ENCODE results near the gene COQ3.
"Not testable (repeated sequence)": the region's sequence is repeated elsewhere in the genome, so short reads cannot be mapped to it uniquely, and the experiment has no call there.

Gene COQ3

GRCh38 chr6:99384507-99384906 lies 9.5 kb downstream of the COQ3 start:
- DNase-seq (ENCODE audit: low read depth, low spot score): no peak

- DNase-seq (ENCODE audit: low read depth, low spot score): no peak
Observed at GRCh38 chr6:99378636-99379035, 15.4 kb downstream of the COQ3 start.

- no peak for DNase-seq (ENCODE audit: low read depth, low spot score)
Observed at GRCh38 chr6:99369533-99369932, 24.5 kb downstream of the COQ3 start.

- no peak for DNase-seq (ENCODE audit: low read depth, low spot score)
Observed at GRCh38 chr6:99366852-99367251, 27.1 kb downstream of the COQ3 start.

- DNase-seq (ENCODE audit: low read depth, low spot score): no peak
Observed at GRCh38 chr6:99364026-99364425, 30.0 kb downstream of the COQ3 start.

- no peak for DNase-seq (ENCODE audit: low read depth, low spot score)
Observed at GRCh38 chr6:99362678-99363268, 31.2 kb downstream of the COQ3 start.

- no peak for DNase-seq (ENCODE audit: low read depth, low spot score)
Observed at GRCh38 chr6:99359800-99360199, 34.2 kb downstream of the COQ3 start.

GRCh38 chr6:99356641-99357040 lies 37.4 kb downstream of the COQ3 start:
- no peak for DNase-seq (ENCODE audit: low read depth, low spot score)

GRCh38 chr6:99354983-99355382 lies 39.0 kb downstream of the COQ3 start:
- DNase-seq (ENCODE audit: low read depth, low spot score): no peak

GRCh38 chr6:99353126-99353525 lies 40.9 kb downstream of the COQ3 start:
- DNase-seq (ENCODE audit: low read depth, low spot score): no peak

- no peak for DNase-seq (ENCODE audit: low read depth, low spot score)
Observed at GRCh38 chr6:99350573-99350972, 43.4 kb downstream of the COQ3 start.

- DNase-seq (ENCODE audit: low read depth, low spot score): no peak
Observed at GRCh38 chr6:99349171-99350141, 44.5 kb downstream of the COQ3 start, which contains the start of gene FAXC. TSS of gene FAXC (minus strand) at chr6:99349674. CDS start at chr6:99349372, 302 bp downstream.

GRCh38 chr6:99348288-99349170 lies 45.5 kb downstream of the COQ3 start:
- DNase-seq (ENCODE audit: low read depth, low spot score): no peak

- DNase-seq (ENCODE audit: low read depth, low spot score): no peak
Observed at GRCh38 chr6:99347804-99348203, 46.2 kb downstream of the COQ3 start.

GRCh38 chr6:99346595-99346994 lies 47.4 kb downstream of the COQ3 start:
- DNase-seq (ENCODE audit: low read depth, low spot score): no peak

- DNase-seq (ENCODE audit: low read depth, low spot score): no peak
Observed at GRCh38 chr6:99345164-99345563, 48.8 kb downstream of the COQ3 start.

GRCh38 chr6:99344289-99344688 lies 49.7 kb downstream of the COQ3 start:
- no peak for DNase-seq (ENCODE audit: low read depth, low spot score)

- DNase-seq (ENCODE audit: low read depth, low spot score): no peak
Observed at GRCh38 chr6:99341862-99342455, 52.0 kb downstream of the COQ3 start.

GRCh38 chr6:99338188-99338587 lies 55.8 kb downstream of the COQ3 start:
- no peak for DNase-seq (ENCODE audit: low read depth, low spot score)

GRCh38 chr6:99335298-99335697 lies 58.7 kb downstream of the COQ3 start:
- not testable (repeated sequence) for DNase-seq (ENCODE audit: low read depth, low spot score)

- DNase-seq (ENCODE audit: low read depth, low spot score): no peak
Observed at GRCh38 chr6:99334526-99335127, 59.4 kb downstream of the COQ3 start.

All from activated CD4-positive, CD25-positive, alpha-beta regulatory T cell treated with anti-CD3 and anti-CD28 coated beads, Interleukin-2, amount 50 U/mL, for 16 hours (primary cell).